ENCODE results near the gene TSC2. TPM values are rescaled to one million over a fixed set of nuclear protein-coding genes. Genes with fewer than 3 reads are reported as not detected.
A peak's percentile ranks its signal among the peaks of the same experiment; 100 is the strongest.

Gene TSC2
- total and polyA plus RNA-seq, 9 of the 15 experiments (the other 6 are each of a cell fraction or from before 2014, with no cell fraction given), result 1.3 to 68.1 (median 16.6) TPM

GRCh38 chr16:2003827-2004641 lies 43.8 kb upstream of the TSC2 start (continued):
- TF ChIP-seq ZNF282 (CRISPR knock-in tag; IDR thresholded peaks at IDR 0.05), result no peak
- peak; percentile 47; the same call in 1 of the 2 replicates for TF ChIP-seq FOXP4 (CRISPR knock-in tag; IDR thresholded peaks at IDR 0.05; ENCODE audit: borderline replicate concordance)
- TF ChIP-seq SMARCC2 (IDR thresholded peaks at IDR 0.05; ENCODE audit: low read depth), result no peak
- TF ChIP-seq CCNT2 (IDR thresholded peaks at IDR 0.05; ENCODE audit: borderline replicate concordance, extremely low read depth, insufficient read length, low read depth, low read length), result peak; percentile 66
- TF ChIP-seq SPI1 (IDR thresholded peaks at IDR 0.05; ENCODE audit: borderline replicate concordance, low read depth, low read length), result no peak
- no peak for TF ChIP-seq NR2F6 (CRISPR knock-in tag; IDR thresholded peaks at IDR 0.05)
- peak; percentile 47; the same call in 1 of the 2 replicates for TF ChIP-seq VEZF1 (CRISPR knock-in tag; IDR thresholded peaks at IDR 0.05)
- no peak for TF ChIP-seq GTF3C2 (IDR thresholded peaks at IDR 0.05; ENCODE audit: borderline replicate concordance, extremely low read depth, insufficient read length)
- TF ChIP-seq MYC (IDR thresholded peaks at IDR 0.05; ENCODE audit: low read depth, low read length), result peak; percentile 95
- TF ChIP-seq MYC (CRISPR knock-in tag; IDR thresholded peaks at IDR 0.05; ENCODE audit: borderline replicate concordance, low read depth), result no peak
- TF ChIP-seq SP1 (CRISPR knock-in tag; IDR thresholded peaks at IDR 0.05), result peak; percentile 98
- no peak for TF ChIP-seq FOXA1 (IDR thresholded peaks at IDR 0.05; ENCODE audit: borderline replicate concordance)
- no peak for TF ChIP-seq RBM34 (IDR thresholded peaks at IDR 0.05; ENCODE audit: borderline replicate concordance, insufficient read depth, low read length)
- TF ChIP-seq SAFB (IDR thresholded peaks at IDR 0.05; ENCODE audit: borderline replicate concordance, low read depth, low read length), result no peak

Data from K562 (cell line).